ENCODE data around the gene ZNF853. TPM values are rescaled to one million over a fixed set of nuclear protein-coding genes. Genes with fewer than 3 reads are reported as not detected.

The ZNF853 gene
- total RNA-seq, 1 donor from 2014 or later = 25.7 TPM

- peaks cover 1% of the 10 kb centered on the region for H3K36me3 ChIP-seq (ENCODE audit: control insufficient read depth, insufficient read depth, low read length)
- H3K27me3 ChIP-seq (ENCODE audit: control insufficient read depth, insufficient read depth, low read length) = no peaks in the 10 kb centered on the region
- TF ChIP-seq, protein P1, sequence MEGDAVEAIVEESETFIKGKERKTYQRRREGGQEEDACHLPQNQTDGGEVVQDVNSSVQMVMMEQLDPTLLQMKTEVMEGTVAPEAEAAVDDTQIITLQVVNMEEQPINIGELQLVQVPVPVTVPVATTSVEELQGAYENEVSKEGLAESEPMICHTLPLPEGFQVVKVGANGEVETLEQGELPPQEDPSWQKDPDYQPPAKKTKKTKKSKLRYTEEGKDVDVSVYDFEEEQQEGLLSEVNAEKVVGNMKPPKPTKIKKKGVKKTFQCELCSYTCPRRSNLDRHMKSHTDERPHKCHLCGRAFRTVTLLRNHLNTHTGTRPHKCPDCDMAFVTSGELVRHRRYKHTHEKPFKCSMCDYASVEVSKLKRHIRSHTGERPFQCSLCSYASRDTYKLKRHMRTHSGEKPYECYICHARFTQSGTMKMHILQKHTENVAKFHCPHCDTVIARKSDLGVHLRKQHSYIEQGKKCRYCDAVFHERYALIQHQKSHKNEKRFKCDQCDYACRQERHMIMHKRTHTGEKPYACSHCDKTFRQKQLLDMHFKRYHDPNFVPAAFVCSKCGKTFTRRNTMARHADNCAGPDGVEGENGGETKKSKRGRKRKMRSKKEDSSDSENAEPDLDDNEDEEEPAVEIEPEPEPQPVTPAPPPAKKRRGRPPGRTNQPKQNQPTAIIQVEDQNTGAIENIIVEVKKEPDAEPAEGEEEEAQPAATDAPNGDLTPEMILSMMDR (IDR thresholded peaks at IDR 0.05; ENCODE audit: insufficient read depth, low read length, poor library complexity, severe bottlenecking) = no peak
- DNase-seq (ENCODE audit: low read depth) = no peak
- H3K4me3 ChIP-seq (ENCODE audit: low read depth, low read length) = no peak overlapping the region
Observed at GRCh38 chr7:6588566-6588965, 26.8 kb upstream of the ZNF853 start.

- TF ChIP-seq, protein P1 (IDR thresholded peaks at IDR 0.05; ENCODE audit: insufficient read depth, low read length, poor library complexity, severe bottlenecking) = no peak
- Histone ChIP-seq H3K36me3 (ENCODE audit: control insufficient read depth, insufficient read depth, low read length) (peaks cover 1% of the 10 kb centered on the region), H3K4me3 (ENCODE audit: low read depth, low read length) (no peak overlapping the region), H3K27me3 (ENCODE audit: control insufficient read depth, insufficient read depth, low read length) (no peaks in the 10 kb centered on the region)
- no peak for DNase-seq (ENCODE audit: low read depth)
Observed at GRCh38 chr7:6589151-6589828, 26.1 kb upstream of the ZNF853 start.

DNA sequence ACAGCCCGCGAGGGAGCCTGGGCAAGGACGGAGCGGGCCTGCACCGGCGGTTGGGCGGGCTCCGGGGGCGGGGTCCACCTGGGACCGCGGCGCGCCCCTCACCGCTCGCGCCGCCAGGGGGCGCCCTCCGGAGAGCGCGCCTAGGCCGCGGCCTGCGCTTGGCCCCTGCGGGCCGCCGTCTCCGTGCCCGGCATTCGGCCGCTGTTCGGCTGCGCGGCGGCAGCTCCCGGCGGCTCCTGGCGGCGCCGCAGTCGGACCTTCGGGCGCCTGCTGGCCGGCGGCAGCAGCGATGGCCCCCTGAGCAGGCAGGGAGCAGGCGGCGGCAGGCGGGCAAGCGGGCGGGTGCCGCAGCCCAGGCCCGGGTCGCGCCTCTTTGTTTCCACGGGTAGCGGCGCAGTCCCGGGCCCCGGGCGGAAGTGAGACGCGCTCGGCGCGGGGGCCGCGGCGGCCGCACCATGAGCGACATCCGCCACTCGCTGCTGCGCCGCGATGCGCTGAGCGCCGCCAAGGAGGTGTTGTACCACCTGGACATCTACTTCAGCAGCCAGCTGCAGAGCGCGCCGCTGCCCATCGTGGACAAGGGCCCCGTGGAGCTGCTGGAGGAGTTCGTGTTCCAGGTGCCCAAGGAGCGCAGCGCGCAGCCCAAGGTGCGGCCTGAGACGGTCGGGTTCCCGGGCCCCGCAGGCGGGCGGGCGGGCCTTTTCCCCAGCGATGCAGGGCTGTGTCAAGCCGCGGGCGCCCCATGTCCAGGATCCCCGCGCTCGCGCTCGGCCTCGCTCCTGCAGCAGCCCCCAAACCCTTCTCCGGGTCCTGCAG, 25.4 kb upstream of the ZNF853 start, which contains the start of gene INTS15:
INTS15 (plus strand) TSS at position 193 of the 816 bp plus-strand sequence; CDS start at position 456, 263 bp downstream.
- peaks cover 2% of the 10 kb centered on the region for H3K36me3 ChIP-seq (ENCODE audit: control insufficient read depth, insufficient read depth, low read length)
- peak within 1 kb of the TSS; percentile 68 for H3K4me3 ChIP-seq (ENCODE audit: low read depth, low read length)
- H3K27me3 ChIP-seq (ENCODE audit: control insufficient read depth, insufficient read depth, low read length) = no peaks in the 10 kb centered on the region
- TF ChIP-seq, protein P1 (IDR thresholded peaks at IDR 0.05; ENCODE audit: insufficient read depth, low read length, poor library complexity, severe bottlenecking) = no peak
- DNase-seq (ENCODE audit: low read depth) = no peak

- TF ChIP-seq, protein P1 (IDR thresholded peaks at IDR 0.05; ENCODE audit: insufficient read depth, low read length, poor library complexity, severe bottlenecking) = no peak
- Histone ChIP-seq H3K36me3 (ENCODE audit: control insufficient read depth, insufficient read depth, low read length) (peaks cover 4% of the 10 kb centered on the region), H3K4me3 (ENCODE audit: low read depth, low read length) (peak overlapping the region; percentile 68), H3K27me3 (ENCODE audit: control insufficient read depth, insufficient read depth, low read length) (no peaks in the 10 kb centered on the region)
- no peak for DNase-seq (ENCODE audit: low read depth)
Observed at GRCh38 chr7:6590645-6591110, 24.7 kb upstream of the ZNF853 start.

DNA sequence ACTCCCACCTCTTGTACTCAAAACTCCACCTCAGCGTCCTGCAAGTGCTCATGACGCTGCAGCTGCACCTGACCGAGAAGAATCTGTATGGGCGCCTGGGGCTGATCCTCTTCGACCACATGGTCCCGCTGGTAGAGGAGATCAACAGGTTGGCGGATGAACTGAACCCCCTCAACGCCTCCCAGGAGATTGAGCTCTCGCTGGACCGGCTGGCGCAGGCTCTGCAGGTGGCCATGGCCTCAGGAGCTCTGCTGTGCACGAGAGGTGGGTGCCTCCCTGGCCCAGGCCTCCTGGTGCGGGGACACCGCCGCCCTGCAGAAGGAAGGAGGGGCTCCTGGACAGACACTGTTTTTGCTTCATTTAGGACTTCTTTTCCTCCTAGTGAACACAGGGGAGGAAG, 15.3 kb upstream of the ZNF853 start:
- Histone ChIP-seq H3K36me3 (ENCODE audit: control insufficient read depth, insufficient read depth, low read length) (peaks cover 2% of the 10 kb centered on the region), H3K4me3 (ENCODE audit: low read depth, low read length) (no peak overlapping the region), H3K27me3 (ENCODE audit: control insufficient read depth, insufficient read depth, low read length) (no peaks in the 10 kb centered on the region)
- no peak for DNase-seq (ENCODE audit: low read depth)
- TF ChIP-seq, protein P1 (IDR thresholded peaks at IDR 0.05; ENCODE audit: insufficient read depth, low read length, poor library complexity, severe bottlenecking) = no peak

Data from kidney epithelial cell (primary cell).